Measurements from ENCODE around the gene MOCOS.

DNA sequence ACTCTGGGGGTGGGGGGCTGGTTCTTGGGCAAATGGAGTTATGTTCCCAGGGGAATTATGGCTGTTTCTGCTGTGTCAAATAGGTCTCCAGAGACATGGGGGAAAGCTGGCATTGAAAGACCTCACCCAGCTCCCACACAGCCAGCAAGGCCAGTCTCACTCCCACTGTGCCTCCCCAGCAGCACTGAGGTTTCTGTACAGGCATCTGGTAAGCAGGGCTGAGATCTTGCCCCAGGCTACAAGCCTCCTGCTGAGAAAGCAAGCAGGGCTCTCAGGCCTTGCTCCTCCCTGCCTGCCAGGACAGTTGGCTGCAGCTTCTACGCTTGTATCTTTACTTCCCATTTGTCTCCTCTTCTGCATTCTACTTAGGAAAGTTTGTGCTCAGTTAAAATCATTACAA lies 59.7 kb downstream of the MOCOS start:
- TF ChIP-seq, protein P1, sequence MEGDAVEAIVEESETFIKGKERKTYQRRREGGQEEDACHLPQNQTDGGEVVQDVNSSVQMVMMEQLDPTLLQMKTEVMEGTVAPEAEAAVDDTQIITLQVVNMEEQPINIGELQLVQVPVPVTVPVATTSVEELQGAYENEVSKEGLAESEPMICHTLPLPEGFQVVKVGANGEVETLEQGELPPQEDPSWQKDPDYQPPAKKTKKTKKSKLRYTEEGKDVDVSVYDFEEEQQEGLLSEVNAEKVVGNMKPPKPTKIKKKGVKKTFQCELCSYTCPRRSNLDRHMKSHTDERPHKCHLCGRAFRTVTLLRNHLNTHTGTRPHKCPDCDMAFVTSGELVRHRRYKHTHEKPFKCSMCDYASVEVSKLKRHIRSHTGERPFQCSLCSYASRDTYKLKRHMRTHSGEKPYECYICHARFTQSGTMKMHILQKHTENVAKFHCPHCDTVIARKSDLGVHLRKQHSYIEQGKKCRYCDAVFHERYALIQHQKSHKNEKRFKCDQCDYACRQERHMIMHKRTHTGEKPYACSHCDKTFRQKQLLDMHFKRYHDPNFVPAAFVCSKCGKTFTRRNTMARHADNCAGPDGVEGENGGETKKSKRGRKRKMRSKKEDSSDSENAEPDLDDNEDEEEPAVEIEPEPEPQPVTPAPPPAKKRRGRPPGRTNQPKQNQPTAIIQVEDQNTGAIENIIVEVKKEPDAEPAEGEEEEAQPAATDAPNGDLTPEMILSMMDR (conservative IDR thresholded peaks at IDR 0.05 in 1 of 2, IDR thresholded peaks at IDR 0.05 in 1 of 2; ENCODE audit: extremely low read depth in 1 of 2, insufficient read depth in 1 of 2, low read depth in 1 of 2, low read length in 2 of 2): no peak
- TF ChIP-seq EZH2 (IDR thresholded peaks at IDR 0.05; ENCODE audit: borderline replicate concordance, low read length): no peak

Measured in mammary epithelial cell (primary cell).